ENCODE results near the gene LMX1A. TPM values are rescaled to one million over a fixed set of nuclear protein-coding genes. Genes with fewer than 3 reads are reported as not detected.

LMX1A gene
- total and polyA plus RNA-seq, 9 of the 15 experiments (the other 6 are each of a cell fraction or from before 2014, with no cell fraction given) = not detected

GRCh38 chr1:165392634-165393571 is 36.4 kb upstream of the LMX1A start:
- Histone ChIP-seq H3K4me2 (ENCODE audit: insufficient read depth, low read length) (peak overlapping the region; percentile 15; the same call in 1 of the 2 replicates), H3K79me2 (ENCODE audit: control insufficient read depth, insufficient read depth, low read length) (no peaks in the 10 kb centered on the region)
- TF ChIP-seq TRIM28 (IDR thresholded peaks at IDR 0.05) = no peak
- TF ChIP-seq SPI1 (IDR thresholded peaks at IDR 0.05; ENCODE audit: borderline replicate concordance, low read depth, low read length) = peak; percentile 79
- TF ChIP-seq NEUROD1 (IDR thresholded peaks at IDR 0.05; ENCODE audit: borderline replicate concordance, low read depth, low read length, partially characterized antibody) = peak; percentile 19
- TF ChIP-seq MYNN (IDR thresholded peaks at IDR 0.05) = no peak
- TF ChIP-seq MYNN (CRISPR knock-in tag; IDR thresholded peaks at IDR 0.05) = no peak
- TF ChIP-seq HMGXB4 (CRISPR knock-in tag; IDR thresholded peaks at IDR 0.05) = no peak
- peak; percentile 48; the same call in 1 of the 2 replicates for TF ChIP-seq SREBF1 (IDR thresholded peaks at IDR 0.05; ENCODE audit: borderline replicate concordance, low read depth, low read length)
- no peak for TF ChIP-seq E2F3 (CRISPR knock-in tag; IDR thresholded peaks at IDR 0.05)
- no peak for TF ChIP-seq E4F1 (CRISPR knock-in tag; IDR thresholded peaks at IDR 0.05; ENCODE audit: borderline replicate concordance)
- TF ChIP-seq DPF2 (IDR thresholded peaks at IDR 0.05) = peak; percentile 36; the same call in 1 of the 2 replicates
- peak; percentile 48; the same call in 1 of the 2 replicates for TF ChIP-seq RNF2 (IDR thresholded peaks at IDR 0.05)
- TF ChIP-seq YY1 (IDR thresholded peaks at IDR 0.05; ENCODE audit: borderline replicate concordance in 1 of 3, control insufficient read depth in 1 of 3, extremely low read depth in 1 of 3, insufficient read depth in 3 of 3, insufficient read length in 1 of 3, insufficient replicate concordance in 2 of 3, low read depth in 1 of 3, low read length in 2 of 3) = peak in 1 of 3 experiments; percentile 57
- TF ChIP-seq KAT2B (IDR thresholded peaks at IDR 0.05; ENCODE audit: low read depth, low read length) = no peak

More at GRCh38 chr1:165392634-165393571, 36.4 kb upstream of the LMX1A start:
- WGBS (ENCODE audit: insufficient coverage, low coverage, missing lambda C conversion rate) = 2% methylated on average over 19 of the region's 19 CpGs
- DNase-seq (ENCODE audit: extremely low read depth in 1 of 4, low spot score in 3 of 4) (peak; percentile 90 to 98 (median 94)), ATAC-seq (peak; percentile 100), FAIRE-seq (peak; percentile 98)
- H2AFZ ChIP-seq (ENCODE audit: low read depth, low read length) = 0 out of 2 replicates have a peak overlapping the region, but pooled peaks have one; percentile 14
- no peak overlapping the region for H3K4me3 ChIP-seq
- no peaks in the 10 kb centered on the region for H3K9me3 ChIP-seq (replicated peaks; ENCODE audit: control insufficient read depth, insufficient read depth, low read depth, low read length)
- POLR2A ChIA-PET = interaction anchor here (0.6 to 1.6 kb wide), 6 partner anchors 115 to 628 kb away, joined by 3 to 4 read pairs (median 3); no protein-coding TSS in a partner anchor
- no peaks in the 10 kb centered on the region for H3K36me3 ChIP-seq (ENCODE audit: control insufficient read depth, insufficient read depth, low read length)
- intact Hi-C loops (cut with micrococcal nuclease) = loop anchor here (1.0 to 5.0 kb wide), 4 partner anchors 200 to 1039 kb away; no protein-coding TSS in a partner anchor
- CTCF ChIA-PET (ENCODE audit: low intra/inter-chr PET ratio) = interaction anchor here (0.6 to 2.6 kb wide), 5 partner anchors 175 to 521 kb away, joined by 3 to 27 read pairs (median 3); partner anchors contain the start of gene ALDH9A1
- H3K4me1 ChIP-seq (replicated peaks in 1 of 2; ENCODE audit: control insufficient read depth in 2 of 2, insufficient read depth in 2 of 2, low read length in 2 of 2) = peaks cover 5 to 7% of the 10 kb centered on the region in 2 experiments; a peak in 3 of 5 replicates
- H3K9me1 ChIP-seq (ENCODE audit: control insufficient read depth, insufficient read depth, low read length) = peaks cover 4% of the 10 kb centered on the region
- H3K27ac ChIP-seq (ENCODE audit: extremely low read depth, low read depth, low read length) = no peak overlapping the region
- no TSS peak for BruUV-seq (replicated peaks)
- H3K27me3 ChIP-seq (ENCODE audit: control insufficient read depth in 2 of 2, insufficient read depth in 2 of 2, low read length in 2 of 2) = peaks cover 0 to 4% of the 10 kb centered on the region in 2 experiments; a peak in 1 of 5 replicates
- H4K20me1 ChIP-seq (replicated peaks; ENCODE audit: control insufficient read depth, insufficient read depth, low read length) = peaks cover 6% of the 10 kb centered on the region
- in situ Hi-C loops (cut with MboI) = loop anchor here (5.0 to 10.0 kb wide), 2 partner anchors 204 to 522 kb away; no protein-coding TSS in a partner anchor
- no peak overlapping the region for H3K9ac ChIP-seq (ENCODE audit: insufficient read depth in 1 of 2, low read depth in 2 of 2, low read length in 2 of 2)
